Activated gamma-delta T cell treated with anti-CD3 and anti-CD28 coated beads, Interleukin-2, amount 50 U/mL, for 16 hours (primary cell): Measurements from ENCODE around the gene GPATCH8.

Experiments
- DNase-seq: peaks from one replicate; pipeline ENCODE4 v3.0.0-alpha.2; 2020; ENCODE audit warnings: low read depth

GPATCH8 gene

GRCh38 chr17:44451016-44451627 is 52.1 kb downstream of the GPATCH8 start:
- no peak for DNase-seq

- DNase-seq: no peak
Measured at GRCh38 chr17:44448412-44448811, 54.8 kb downstream of the GPATCH8 start.

GRCh38 chr17:44444735-44445105 is 58.5 kb downstream of the GPATCH8 start:
- no peak for DNase-seq

- DNase-seq: no peak
Measured at GRCh38 chr17:44442806-44443205, 60.4 kb downstream of the GPATCH8 start.

GRCh38 chr17:44439168-44439567 is 64.0 kb downstream of the GPATCH8 start:
- no peak for DNase-seq

- DNase-seq: no peak
Measured at GRCh38 chr17:44438636-44439035, 64.6 kb downstream of the GPATCH8 start.

- no peak for DNase-seq
Measured at GRCh38 chr17:44436336-44436735, 66.9 kb downstream of the GPATCH8 start.

- no peak for DNase-seq
Measured at GRCh38 chr17:44432254-44433157, 70.7 kb downstream of the GPATCH8 start.

- no peak for DNase-seq
Measured at GRCh38 chr17:44424828-44425461, 78.3 kb downstream of the GPATCH8 start.

GRCh38 chr17:44417553-44417952 is 85.7 kb downstream of the GPATCH8 start:
- DNase-seq: no peak

GRCh38 chr17:44416558-44417289 is 86.5 kb downstream of the GPATCH8 start:
- DNase-seq: no peak

GRCh38 chr17:44414394-44415155 is 88.6 kb downstream of the GPATCH8 start:
- DNase-seq: no peak

GRCh38 chr17:44409309-44410028 is 93.7 kb downstream of the GPATCH8 start:
- DNase-seq: no peak

- no peak for DNase-seq
Measured at GRCh38 chr17:44408786-44409185, 94.4 kb downstream of the GPATCH8 start.

- DNase-seq: no peak
Measured at GRCh38 chr17:44402564-44403172, 100.5 kb downstream of the GPATCH8 start.

GRCh38 chr17:44400226-44400847 is 102.9 kb downstream of the GPATCH8 start:
- no peak for DNase-seq

- DNase-seq: no peak
Measured at GRCh38 chr17:44398692-44399691, 104.2 kb downstream of the GPATCH8 start.
